Hematopoietic multipotent progenitor cell treated with erythropoietin and hydrocortisone succinate and interleukin-3 and kit ligand, for 15 days (in vitro differentiated cells): ENCODE measurements around the gene DYNC1LI1.
A peak's percentile ranks its signal among the peaks of the same experiment; 100 is the strongest.

ENCODE experiments used
- DNase-seq: peaks from one replicate; pipeline ENCODE4 v3.0.0-alpha.2; 2015; ENCODE audit warnings: low spot score

Gene DYNC1LI1

GRCh38 chr3:32570421-32571191, at the start of gene DYNC1LI1:
Gene DYNC1LI1 (minus strand): TSS chr3:32570858. CDS start chr3:32570770, 88 bp downstream.
- DNase-seq = peak; percentile 91

DNA sequence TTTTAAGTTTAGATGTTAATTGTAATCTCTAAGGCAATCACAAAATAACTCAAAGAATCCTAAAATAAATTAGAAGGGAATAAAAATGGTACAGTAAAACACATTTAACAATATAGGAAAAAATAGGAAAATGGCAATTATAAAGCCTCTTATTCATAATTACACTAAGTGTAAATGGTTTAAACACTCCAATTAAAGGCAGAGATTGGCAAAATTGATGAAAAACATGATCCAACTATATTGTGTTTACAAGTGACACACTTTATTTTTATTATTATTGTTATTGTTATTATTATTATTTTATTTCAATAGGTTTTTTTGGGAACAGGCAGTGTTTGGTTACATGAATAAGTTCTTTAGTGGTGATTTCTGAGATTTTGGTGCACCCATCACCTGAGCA, 48.7 kb upstream of the DYNC1LI1 start:
- DNase-seq = no peak

DNA sequence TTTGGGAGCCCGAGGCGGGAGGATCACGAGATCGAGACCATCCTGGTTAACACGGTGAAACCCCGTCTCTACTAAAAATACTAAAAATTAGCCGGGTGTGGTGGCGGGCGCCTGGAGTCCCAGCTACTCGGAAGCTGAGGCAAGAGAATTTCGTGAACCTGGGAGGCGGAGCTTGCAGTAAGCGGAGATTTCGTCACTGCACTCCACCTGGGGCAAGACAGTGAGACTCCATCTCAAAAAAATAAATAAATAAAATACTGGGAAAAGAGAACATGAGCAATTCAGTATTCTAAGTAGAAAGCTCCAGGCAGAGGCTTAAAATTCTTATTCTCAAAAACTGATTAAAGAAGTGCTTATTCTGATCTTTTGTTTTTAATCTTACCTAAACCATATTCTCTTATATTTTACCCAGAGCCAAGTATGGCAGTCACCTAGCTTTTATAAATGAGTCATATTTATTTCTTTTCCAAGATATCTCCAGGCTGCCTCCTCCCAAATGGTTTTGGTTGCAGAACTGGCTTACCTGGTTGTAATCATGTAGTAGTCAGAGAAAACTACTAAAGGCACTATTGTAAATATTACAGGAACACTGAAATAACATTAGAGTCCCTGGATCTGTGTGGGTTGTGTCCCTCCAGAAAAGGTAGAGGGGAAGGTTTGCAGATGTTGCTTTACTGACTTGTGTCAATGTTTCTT, 45.8 kb upstream of the DYNC1LI1 start:
- DNase-seq = no peak

- DNase-seq = no peak
These were observed 44.3 kb upstream of the DYNC1LI1 start for GRCh38 chr3:32614956-32615355.

GRCh38 chr3:32613183-32613582, 42.5 kb upstream of the DYNC1LI1 start:
- DNase-seq = no peak

- no peak for DNase-seq
These were observed 41.9 kb upstream of the DYNC1LI1 start for GRCh38 chr3:32612547-32612946.

- DNase-seq = no peak
These were observed 36.9 kb upstream of the DYNC1LI1 start for GRCh38 chr3:32607522-32607921.

GRCh38 chr3:32606960-32607359, 36.3 kb upstream of the DYNC1LI1 start:
- DNase-seq = no peak

GRCh38 chr3:32606277-32606676, 35.6 kb upstream of the DYNC1LI1 start:
- DNase-seq = no peak

GRCh38 chr3:32603064-32603463, 32.4 kb upstream of the DYNC1LI1 start:
- no peak for DNase-seq

DNA sequence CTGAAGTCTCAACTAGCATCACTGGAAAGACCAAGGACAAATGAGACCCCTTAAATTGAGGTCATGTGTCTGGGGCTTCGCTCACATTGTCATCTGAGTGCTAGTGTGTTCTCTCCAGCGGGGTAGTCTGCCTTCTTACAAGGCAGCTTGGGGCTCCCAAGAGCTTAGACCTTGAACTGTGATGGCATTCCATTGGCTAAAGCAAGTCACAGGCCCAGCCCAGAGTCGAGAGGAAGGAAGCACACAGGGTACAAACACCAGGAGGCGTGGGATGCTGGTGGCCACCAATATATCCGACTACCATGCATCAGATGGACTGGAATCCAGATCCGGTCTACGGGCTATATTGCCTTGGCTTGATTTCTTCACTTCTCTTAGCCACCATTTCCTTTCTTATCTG, 31.5 kb upstream of the DYNC1LI1 start:
- DNase-seq = no peak

DNA sequence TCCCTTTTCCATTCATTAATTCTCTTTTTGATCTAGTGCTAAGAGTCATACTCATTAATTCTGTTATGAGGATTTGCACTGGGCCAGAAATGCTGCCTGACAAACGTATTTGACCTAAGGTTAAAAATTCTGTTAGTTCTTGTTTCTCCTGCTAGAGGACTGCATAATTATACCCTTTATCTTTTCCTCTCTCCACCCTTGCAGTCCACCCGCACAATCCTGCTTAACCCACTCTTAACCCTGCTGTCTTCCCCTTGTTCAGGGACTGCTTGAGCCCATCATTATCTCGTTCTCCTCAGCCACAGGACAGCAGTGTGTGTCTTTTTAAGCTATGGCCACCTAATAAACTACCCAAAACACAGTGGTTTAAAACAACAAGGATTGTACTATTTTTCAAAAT, 31.1 kb upstream of the DYNC1LI1 start:
- DNase-seq = no peak

- no peak for DNase-seq
These were observed 27.0 kb upstream of the DYNC1LI1 start for GRCh38 chr3:32597656-32598055.

DNA sequence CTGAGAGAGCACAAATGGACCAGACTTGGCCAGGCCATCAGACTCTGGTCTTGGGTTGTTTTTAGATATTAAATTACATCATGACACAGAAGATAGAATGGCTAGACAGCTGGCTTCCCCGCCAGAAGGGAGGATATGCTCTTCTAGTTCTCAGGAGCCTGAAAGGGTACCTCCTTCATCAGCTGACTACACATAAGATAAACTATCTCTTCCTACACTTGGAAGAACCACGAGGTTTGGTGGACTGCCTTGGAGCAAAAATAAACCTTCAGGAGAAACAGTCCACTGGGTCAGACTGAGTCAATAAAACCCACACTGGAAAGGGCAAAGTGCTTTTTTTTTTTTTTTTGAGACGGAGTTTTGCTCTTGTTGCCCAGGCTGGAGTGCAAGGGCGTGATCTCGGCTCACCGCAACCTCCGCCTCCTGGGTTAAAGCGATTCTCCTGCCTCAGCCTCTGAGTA, 26.3 kb upstream of the DYNC1LI1 start:
- DNase-seq = no peak

DNA sequence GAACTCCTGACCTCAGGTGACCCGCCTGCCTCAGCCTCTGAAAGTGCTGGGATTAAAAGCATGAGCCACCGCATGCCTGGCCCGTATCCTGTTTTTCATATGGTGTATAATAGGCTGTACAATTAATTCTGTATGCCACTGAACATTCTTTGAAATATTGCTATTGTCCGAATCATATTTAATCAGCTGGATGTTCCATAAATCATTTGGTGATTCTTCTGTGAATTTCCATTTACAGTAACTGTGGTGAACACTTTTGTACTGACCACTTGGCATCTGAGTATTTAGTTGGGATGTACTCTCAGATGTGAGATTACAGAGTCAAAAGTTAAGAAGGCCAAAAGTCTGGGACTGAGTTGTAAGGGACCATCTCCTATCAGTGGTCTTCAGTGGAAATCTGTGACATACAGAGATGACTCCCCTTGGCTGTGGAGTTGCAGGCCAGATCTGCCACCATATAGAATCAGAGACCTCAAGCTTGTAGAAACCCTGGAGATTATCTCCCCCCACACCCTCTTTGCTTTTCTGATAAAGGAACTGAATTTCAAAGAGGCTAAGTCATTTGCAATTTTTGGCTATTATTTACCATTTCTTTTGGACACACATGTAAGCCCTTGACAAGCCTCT, 25.7 kb upstream of the DYNC1LI1 start:
- no peak for DNase-seq

DNA sequence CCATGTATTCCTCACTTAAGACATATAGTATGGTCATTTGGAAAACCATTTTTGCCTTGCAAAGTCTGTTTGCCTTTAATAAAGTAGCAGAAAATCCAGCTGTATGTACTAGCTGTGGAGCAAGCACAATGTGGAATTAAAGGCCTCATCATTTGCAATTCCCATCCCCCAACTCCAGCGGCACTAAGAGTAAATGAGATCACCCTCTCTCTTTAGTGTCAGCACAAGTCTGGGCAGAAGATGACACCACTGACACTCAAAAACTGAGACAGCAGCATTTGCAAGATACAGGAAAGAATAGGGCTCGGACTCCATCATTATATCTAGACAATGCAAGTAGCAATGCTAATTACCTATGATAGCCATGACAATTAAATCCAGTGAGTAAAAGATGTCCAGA, 24.7 kb upstream of the DYNC1LI1 start:
- DNase-seq = no peak

- no peak for DNase-seq
These were observed 23.4 kb upstream of the DYNC1LI1 start for GRCh38 chr3:32593903-32594525.

DNA sequence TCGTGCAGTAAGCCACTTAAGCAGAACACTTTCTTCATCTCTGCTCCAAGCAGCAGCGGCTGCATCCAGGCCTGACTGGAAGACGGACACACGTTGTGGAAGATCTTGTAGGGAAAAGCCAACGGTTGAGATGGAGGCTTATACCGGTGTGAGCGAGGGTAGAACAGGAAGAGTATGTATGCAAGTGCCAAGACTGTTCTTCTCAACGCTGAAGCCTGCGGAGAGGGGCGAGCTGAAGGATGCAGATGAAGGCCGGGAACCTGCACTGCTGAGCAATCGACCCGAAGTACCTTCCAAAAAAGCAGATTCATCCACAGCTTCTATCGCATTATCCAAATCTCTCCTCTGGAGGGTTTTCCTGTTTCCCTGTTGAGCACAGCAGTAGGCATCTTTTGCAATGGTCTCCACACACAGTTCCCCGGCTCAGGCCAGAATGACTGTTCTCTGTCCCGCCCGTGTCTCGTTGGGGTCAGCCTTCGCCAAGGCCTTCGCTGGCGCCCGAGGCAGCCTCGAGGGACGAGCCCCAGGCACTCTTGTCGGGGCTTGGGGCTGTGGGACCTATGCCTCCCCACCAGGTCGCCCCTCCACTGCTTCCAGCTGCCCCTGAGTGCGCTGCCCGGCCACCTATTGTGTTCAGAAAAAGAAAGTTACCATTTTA, 22.2 kb upstream of the DYNC1LI1 start:
- no peak for DNase-seq

DNA sequence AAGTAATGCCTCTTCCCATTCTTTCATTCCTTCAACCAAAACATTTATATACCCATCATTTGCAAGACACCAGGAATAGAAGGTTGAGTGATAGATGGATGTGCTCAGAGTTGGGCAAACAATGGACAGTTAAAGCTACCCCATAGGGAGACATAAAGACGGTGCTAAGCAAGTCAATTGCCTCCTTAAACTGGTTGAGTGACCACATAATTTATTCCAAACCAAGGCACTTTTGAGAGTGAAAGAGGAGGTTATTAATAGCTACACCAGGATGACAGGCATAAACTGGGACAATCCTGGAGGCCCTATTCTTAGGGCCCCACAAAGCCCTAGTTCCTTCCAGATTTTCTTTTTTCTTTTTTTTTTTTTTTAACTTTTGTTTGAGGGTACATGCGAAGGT, 21.4 kb upstream of the DYNC1LI1 start:
- DNase-seq = no peak

- no peak for DNase-seq
These were observed 20.5 kb upstream of the DYNC1LI1 start for GRCh38 chr3:32591186-32591585.

DNA sequence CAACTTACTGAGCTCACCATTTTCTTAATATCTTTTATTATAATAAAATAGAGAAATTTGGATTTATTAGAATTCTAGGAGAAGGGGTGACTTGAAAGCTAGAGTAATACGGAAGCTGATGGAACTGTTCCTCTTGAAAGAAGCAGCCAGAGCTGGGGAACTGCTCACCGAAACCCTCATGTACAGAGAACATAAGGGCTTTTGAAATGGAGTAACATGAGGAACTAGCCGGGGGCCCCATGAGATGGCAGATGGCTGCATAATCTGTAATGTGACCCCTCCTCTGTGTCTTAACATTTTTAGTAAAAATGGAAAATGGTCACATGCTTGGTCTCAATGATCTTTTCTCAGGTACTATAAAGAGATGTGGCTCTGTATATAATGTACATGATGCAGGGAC, 15.7 kb upstream of the DYNC1LI1 start:
- no peak for DNase-seq

DNA sequence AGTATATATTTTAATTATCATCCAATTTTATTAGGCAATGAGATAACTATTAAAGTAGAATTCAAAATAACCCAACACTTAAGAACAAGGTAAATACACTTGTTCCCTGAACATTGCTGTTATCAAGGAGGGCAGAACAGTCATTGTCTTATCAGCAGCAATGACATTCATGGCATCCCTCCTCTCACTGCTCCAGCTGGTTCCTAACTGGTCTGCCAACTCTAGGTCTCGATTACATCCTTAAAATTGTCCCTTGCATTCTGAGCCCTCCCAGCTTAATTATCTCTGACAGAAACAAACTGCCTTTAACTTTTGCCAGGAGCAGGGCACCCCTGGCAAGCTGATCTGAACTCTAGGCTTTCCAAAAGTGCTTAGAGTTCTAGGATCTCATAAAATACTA, 14.0 kb upstream of the DYNC1LI1 start:
- peak; percentile 50 for DNase-seq
